Activated CD4-positive, alpha-beta memory T cell treated with anti-CD3 and anti-CD28 coated beads for 36 hours (primary cell): ENCODE results near the gene CMC2. TPM values are rescaled to one million over a fixed set of nuclear protein-coding genes. Genes with fewer than 3 reads are reported as not detected.

Experiments used
- CTCF ChIA-PET: fragments of 350-600 bp; sonication (Branson Sonifier 250); formaldehyde crosslinking; loops from one replicate; lab custom pipeline; 2021; ENCODE audit warnings: antibody characterized with exemption, inconsistent platforms; lab: Charles Lee
- POLR2A ChIA-PET: fragments of 350-600 bp; sonication (Branson Sonifier 250); formaldehyde crosslinking; loops from one replicate; lab custom pipeline; 2021; ENCODE audit warnings: antibody characterized with exemption; lab: Charles Lee
- DNase-seq: peaks from one replicate; pipeline ENCODE4 v3.0.0-alpha.2; 2020
- H3K27ac Mint-ChIP-seq: one replicate; pipeline ENCODE4 v1.8.0; 2021; ENCODE audit warnings: mixed read lengths
- H3K27me3 Mint-ChIP-seq: one replicate; pipeline ENCODE4 v1.8.0; 2021; ENCODE audit warnings: mixed read lengths
- H3K36me3 Mint-ChIP-seq: one replicate; pipeline ENCODE4 v1.8.0; 2021; ENCODE audit warnings: mixed read lengths
- H3K4me1 Mint-ChIP-seq: one replicate; pipeline ENCODE4 v1.8.0; 2021; ENCODE audit warnings: low read depth, mixed read lengths
- H3K4me3 Mint-ChIP-seq: one replicate; pipeline ENCODE4 v1.8.0; 2021; ENCODE audit warnings: mild to moderate bottlenecking, mixed read lengths
- H3K9me3 Mint-ChIP-seq: one replicate; pipeline ENCODE4 v1.8.0; 2021; ENCODE audit warnings: mixed read lengths
- intact Hi-C: fragments of 100-400 bp; cut with micrococcal nuclease; formaldehyde crosslinking; loops from one replicate; pipeline ENCODE4 v1.15.1; 2023
- total RNA-seq, 2 experiments: library from RNA; stranded (reverse); gene quantifications; one replicate each; pipeline ENCODE4 v1.2.3, GENCODE V29; 2021

CMC2 gene
- total RNA-seq, 2 experiments from 2014 or later, result 147 to 148 TPM

- peaks cover 22% of the 10 kb centered on the region for H3K4me1 Mint-ChIP-seq
- H3K36me3 Mint-ChIP-seq, result no peaks in the 10 kb centered on the region
- H3K27me3 Mint-ChIP-seq, result peaks cover 13% of the 10 kb centered on the region
- no peaks in the 10 kb centered on the region for H3K9me3 Mint-ChIP-seq
- no peak for DNase-seq
- H3K27ac Mint-ChIP-seq, result no peak overlapping the region
- ChIA-PET CTCF (no interaction called here), POLR2A (no interaction called here)
- no peak overlapping the region for H3K4me3 Mint-ChIP-seq
- intact Hi-C loops, result loop anchor here (5.0 kb wide), 2 partner anchors 364 to 419 kb away; no protein-coding TSS in a partner anchor
Observed at GRCh38 chr16:80946481-80946880, 60.2 kb downstream of the CMC2 start.

DNA sequence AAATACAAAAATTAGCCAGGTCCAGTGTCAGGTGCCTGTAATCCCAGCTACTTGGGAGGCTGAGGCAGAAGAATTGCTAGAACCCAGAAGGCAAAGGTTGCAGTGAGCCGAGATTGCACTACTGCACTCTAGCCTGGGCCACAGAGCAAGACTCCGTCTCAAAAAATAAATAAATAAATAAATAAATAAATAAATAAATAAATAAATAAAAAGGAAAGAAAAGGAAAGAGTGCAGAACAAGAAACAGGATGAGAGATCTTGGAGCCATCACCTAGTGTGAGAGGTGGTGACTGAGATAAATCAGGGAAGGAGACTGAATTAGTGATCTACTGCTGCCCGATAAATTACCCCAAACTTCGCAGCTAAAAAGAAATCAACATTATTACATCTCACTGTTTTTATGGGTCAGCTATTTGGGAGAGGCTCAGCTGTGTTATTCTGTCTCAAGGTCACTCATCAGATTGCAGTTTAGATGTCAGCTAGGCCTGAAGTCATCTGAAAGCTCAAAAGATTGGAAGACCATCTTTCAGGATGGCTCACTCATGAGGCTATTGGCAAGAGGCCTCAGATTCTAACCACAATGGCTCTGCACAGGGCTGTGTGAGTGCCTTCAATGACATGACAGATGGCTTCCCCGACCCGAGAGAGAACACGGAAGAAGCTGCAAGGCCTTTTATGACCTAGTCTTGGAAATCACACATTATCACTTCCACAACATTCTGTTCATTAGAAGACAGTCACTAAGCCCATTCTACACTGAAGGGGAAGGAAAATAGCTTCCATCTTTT is 66.4 kb downstream of the CMC2 start:
- ChIA-PET CTCF (interaction anchor here (1.0 kb wide), 2 partner anchors 9 to 16 kb away, joined by 4 to 6 read pairs; no protein-coding TSS in a partner anchor), POLR2A (no interaction called here)
- H3K4me1 Mint-ChIP-seq, result no peaks in the 10 kb centered on the region
- H3K36me3 Mint-ChIP-seq, result no peaks in the 10 kb centered on the region
- no peak overlapping the region for H3K27ac Mint-ChIP-seq
- no peak for DNase-seq
- intact Hi-C loops, result no loop called here
- peaks cover 6% of the 10 kb centered on the region for H3K27me3 Mint-ChIP-seq
- H3K9me3 Mint-ChIP-seq, result no peaks in the 10 kb centered on the region
- H3K4me3 Mint-ChIP-seq, result no peak overlapping the region

GRCh38 chr16:80938879-80939260 is 67.8 kb downstream of the CMC2 start:
- Mint-ChIP-seq H3K27me3 (peaks cover 18% of the 10 kb centered on the region), H3K36me3 (no peaks in the 10 kb centered on the region), H3K27ac (no peak overlapping the region), H3K4me3 (no peak overlapping the region), H3K9me3 (no peaks in the 10 kb centered on the region), H3K4me1 (no peaks in the 10 kb centered on the region)
- POLR2A ChIA-PET, result no interaction called here
- intact Hi-C loops, result no loop called here
- no peak for DNase-seq
- CTCF ChIA-PET, result no interaction called here

DNA sequence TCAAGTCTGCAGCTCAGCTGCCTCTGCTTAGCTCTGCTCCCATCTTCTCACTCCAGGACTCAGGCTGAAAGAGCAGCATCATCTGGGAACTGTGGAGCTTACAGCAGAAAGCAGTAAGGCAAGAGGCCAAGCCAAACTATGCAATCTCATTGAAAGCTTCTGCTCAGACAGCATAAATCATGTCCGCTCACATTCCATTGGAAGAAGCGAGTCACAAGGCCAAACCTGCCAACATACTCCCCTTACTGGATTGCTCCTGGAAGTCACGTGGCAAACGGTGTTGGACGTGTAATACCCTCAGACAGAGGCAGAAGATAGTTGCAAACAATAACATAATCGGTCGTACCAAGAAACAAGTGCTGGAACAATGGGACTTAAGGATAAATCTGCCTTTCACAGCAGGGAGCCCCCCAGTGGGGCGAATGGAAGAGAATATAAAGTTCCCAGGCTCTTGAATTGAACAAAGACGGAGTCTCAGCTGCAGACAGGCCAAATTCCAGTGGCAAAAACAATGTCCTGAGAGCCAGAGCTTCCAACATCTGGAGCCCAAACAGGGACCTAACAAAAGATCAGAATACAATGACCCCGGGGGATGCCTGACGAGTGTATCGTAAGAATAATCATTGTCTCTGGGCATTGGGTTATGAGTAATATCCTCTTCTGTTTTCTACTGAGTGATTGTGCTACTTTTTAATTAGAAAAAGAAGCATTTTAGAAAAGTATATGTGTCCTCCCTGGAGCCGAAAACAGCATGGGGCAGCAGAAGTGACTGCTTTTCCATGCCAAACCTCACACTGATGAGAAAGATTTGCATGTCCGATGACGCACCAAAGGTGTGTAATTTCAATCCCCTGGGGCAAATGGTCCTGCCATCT is 68.4 kb downstream of the CMC2 start:
- no peaks in the 10 kb centered on the region for H3K36me3 Mint-ChIP-seq
- no peak for DNase-seq
- peaks cover 25% of the 10 kb centered on the region for H3K27me3 Mint-ChIP-seq
- H3K27ac Mint-ChIP-seq, result no peak overlapping the region
- H3K4me3 Mint-ChIP-seq, result no peak overlapping the region
- no peaks in the 10 kb centered on the region for H3K9me3 Mint-ChIP-seq
- ChIA-PET CTCF (interaction anchor here (0.7 kb wide), 1 partner anchor 42 kb away, joined by 3 read pairs; no protein-coding TSS in a partner anchor), POLR2A (no interaction called here)
- no peaks in the 10 kb centered on the region for H3K4me1 Mint-ChIP-seq
- intact Hi-C loops, result no loop called here

DNA sequence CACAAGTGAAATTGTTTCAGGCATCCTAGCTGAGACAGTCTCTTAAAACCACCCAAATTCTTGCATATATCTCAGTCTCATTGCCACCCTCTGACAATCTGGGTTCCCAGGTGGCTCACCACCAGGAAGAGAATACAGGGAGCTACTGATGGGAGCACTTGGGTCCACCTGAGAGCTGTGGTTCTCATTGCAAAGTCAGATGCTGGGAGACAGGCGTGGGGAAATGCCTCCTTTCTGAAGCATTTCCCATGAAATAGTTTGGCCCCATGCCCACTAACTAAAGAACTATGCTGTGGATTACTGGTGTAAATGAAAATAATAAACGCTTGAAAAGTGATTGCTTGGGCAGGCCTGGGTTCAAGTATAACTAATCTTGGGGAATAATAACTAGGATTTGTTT is 70.3 kb downstream of the CMC2 start:
- Mint-ChIP-seq H3K27ac (no peak overlapping the region), H3K9me3 (no peaks in the 10 kb centered on the region), H3K36me3 (no peaks in the 10 kb centered on the region), H3K27me3 (peaks cover 35% of the 10 kb centered on the region), H3K4me3 (no peak overlapping the region), H3K4me1 (peaks cover 4% of the 10 kb centered on the region)
- CTCF ChIA-PET, result no interaction called here
- DNase-seq, result no peak
- intact Hi-C loops, result no loop called here
- POLR2A ChIA-PET, result no interaction called here

DNA sequence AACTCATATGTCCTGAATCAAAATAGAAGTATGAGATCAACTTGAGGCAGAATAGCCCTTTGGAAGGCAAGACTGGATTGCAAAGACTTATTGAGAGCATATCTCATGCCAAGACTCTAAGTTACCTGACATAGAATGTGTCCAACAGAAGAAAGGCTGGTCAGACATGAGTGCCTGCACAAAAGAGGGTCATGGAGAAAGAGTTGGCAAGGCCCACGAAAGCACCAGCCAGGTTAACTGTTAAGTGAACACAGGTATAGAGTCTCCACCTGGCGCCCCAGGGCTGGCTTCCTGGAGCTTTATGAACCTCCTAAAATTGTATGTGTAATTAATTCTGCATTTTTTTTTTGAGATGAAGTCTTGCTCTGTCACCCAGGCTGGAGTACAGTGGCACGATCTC is 71.0 kb downstream of the CMC2 start:
- H3K27ac Mint-ChIP-seq, result no peak overlapping the region
- POLR2A ChIA-PET, result no interaction called here
- H3K27me3 Mint-ChIP-seq, result peaks cover 40% of the 10 kb centered on the region
- CTCF ChIA-PET, result no interaction called here
- intact Hi-C loops, result no loop called here
- no peaks in the 10 kb centered on the region for H3K9me3 Mint-ChIP-seq
- no peaks in the 10 kb centered on the region for H3K36me3 Mint-ChIP-seq
- H3K4me3 Mint-ChIP-seq, result no peak overlapping the region
- peaks cover 4% of the 10 kb centered on the region for H3K4me1 Mint-ChIP-seq
- no peak for DNase-seq

GRCh38 chr16:80932708-80933095 is 74.0 kb downstream of the CMC2 start:
- peaks cover 10% of the 10 kb centered on the region for H3K9me3 Mint-ChIP-seq
- intact Hi-C loops, result no loop called here
- H3K27ac Mint-ChIP-seq, result no peak overlapping the region
- POLR2A ChIA-PET, result no interaction called here
- H3K4me3 Mint-ChIP-seq, result peak overlapping the region; percentile 42
- CTCF ChIA-PET, result interaction anchor here (2.2 to 2.3 kb wide), 2 partner anchors 8 to 16 kb away, joined by 6 to 10 read pairs; no protein-coding TSS in a partner anchor
- peaks cover 4% of the 10 kb centered on the region for H3K4me1 Mint-ChIP-seq
- peaks cover 47% of the 10 kb centered on the region for H3K27me3 Mint-ChIP-seq
- no peak for DNase-seq
- H3K36me3 Mint-ChIP-seq, result no peaks in the 10 kb centered on the region

DNA sequence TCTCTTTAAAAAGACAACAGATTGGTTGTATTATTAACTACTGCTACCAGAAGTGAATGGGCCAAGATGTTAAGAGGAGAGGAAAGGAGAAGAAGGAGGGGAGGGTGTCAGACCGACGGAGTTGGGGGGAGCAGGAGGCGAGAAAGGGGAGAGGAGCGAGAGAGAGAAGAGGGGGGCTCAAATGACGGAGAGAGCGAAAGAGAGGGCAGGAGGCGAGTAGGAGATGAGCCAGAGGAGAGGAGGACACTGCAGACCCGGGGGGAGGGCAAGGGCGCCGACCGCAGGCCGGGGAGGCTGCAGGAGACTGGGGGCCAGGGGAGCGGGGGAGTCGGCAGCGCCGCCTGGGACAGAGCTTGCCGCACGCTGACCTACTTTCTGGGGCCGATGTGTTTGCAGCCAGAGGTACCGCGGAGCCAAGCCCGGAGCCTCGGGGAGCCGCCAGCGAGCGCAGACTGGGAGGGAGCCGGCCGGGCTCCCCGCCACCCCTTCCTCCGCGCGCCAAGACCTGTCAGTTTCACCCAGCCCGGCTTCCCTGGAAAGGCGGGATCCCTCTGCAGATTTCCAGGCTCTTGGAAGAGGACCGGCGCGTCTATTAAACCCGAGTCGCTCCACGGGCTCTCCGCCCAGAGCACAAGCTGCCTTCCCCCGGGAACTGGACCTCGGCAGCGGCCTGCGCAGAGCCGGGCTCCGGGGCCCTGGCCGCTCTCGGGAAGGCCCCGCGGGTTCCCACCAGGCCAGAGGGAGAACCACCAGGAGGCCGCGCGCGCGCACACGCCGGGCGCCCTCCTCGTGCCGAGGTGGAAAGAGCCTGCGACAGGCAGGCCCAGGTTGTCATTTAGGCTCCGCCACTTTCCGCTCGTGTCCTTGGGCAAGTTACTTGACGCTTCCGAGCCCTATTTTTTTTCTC is 74.6 kb downstream of the CMC2 start:
- DNase-seq, result peak; percentile 25
- H3K9me3 Mint-ChIP-seq, result peaks cover 10% of the 10 kb centered on the region
- H3K36me3 Mint-ChIP-seq, result no peaks in the 10 kb centered on the region
- ChIA-PET CTCF (interaction anchor here (0.6 to 2.3 kb wide), 2 partner anchors 16 to 456 kb away, joined by 3 to 6 read pairs; no protein-coding TSS in a partner anchor), POLR2A (no interaction called here)
- H3K4me1 Mint-ChIP-seq, result peaks cover 4% of the 10 kb centered on the region
- H3K27ac Mint-ChIP-seq, result no peak overlapping the region
- intact Hi-C loops, result no loop called here
- H3K27me3 Mint-ChIP-seq, result peaks cover 50% of the 10 kb centered on the region
- H3K4me3 Mint-ChIP-seq, result peak overlapping the region; percentile 42

DNA sequence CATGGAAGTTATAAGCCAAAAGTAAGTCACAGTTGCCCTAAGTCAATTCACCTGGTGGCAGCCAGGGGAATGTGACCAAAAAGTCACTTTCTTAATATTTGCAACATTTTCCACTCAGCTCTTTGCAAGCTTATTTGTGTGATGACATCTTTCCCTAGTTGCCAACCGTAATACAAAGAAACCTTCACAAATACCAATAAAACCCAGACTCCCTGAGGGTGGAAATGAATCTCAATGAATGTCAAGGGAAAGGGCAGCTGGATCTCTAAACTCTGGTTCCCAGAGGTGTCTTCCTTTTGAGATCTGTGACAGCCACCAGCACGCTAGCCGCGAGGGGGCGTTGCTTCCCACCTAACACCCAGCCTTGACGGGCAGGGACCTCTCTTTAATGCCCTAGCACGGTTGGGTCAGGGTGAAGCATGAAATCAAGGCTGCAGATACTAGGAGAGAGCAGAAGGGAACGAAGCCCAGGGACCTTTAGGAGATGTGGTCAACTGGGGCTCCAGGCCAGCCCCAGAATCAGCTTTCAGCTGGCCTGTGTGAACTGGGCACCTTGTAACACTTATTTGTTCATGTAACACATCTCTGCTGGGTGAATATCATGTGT is 82.2 kb downstream of the CMC2 start:
- no peak overlapping the region for H3K4me3 Mint-ChIP-seq
- H3K27ac Mint-ChIP-seq, result no peak overlapping the region
- DNase-seq, result peak; percentile 75
- H3K36me3 Mint-ChIP-seq, result no peaks in the 10 kb centered on the region
- ChIA-PET POLR2A (interaction anchor here (0.6 kb wide), 1 partner anchor 238 kb away, joined by 4 read pairs; no protein-coding TSS in a partner anchor), CTCF (interaction anchor here (0.6 to 2.7 kb wide), 19 partner anchors 9 to 426 kb away, joined by 3 to 16 read pairs (median 4); partner anchors contain the start of gene ATMIN)
- H3K9me3 Mint-ChIP-seq, result peaks cover 10% of the 10 kb centered on the region
- intact Hi-C loops, result loop anchor here (1.0 to 5.0 kb wide), 2 partner anchors 25 to 813 kb away; no protein-coding TSS in a partner anchor
- no peaks in the 10 kb centered on the region for H3K4me1 Mint-ChIP-seq
- peaks cover 9% of the 10 kb centered on the region for H3K27me3 Mint-ChIP-seq

DNA sequence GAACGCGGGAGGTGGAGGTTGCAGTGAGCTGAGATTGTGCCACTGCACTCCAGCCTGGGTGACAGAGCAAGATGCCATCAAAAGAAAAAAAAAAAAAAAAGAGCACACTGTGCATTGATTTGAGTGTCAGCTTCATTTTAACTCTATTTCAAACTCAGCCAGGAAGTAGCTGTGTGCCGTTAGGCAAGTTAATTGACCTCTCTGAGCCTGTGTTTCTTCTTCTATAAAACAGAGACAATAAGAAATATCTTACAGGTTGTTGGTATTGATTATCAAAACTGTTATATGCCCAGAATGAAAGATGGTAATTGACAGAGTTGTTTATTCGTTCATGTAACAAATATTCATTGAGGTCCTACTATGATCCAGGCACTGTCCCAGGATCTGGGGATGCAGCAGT is 83.3 kb downstream of the CMC2 start:
- intact Hi-C loops, result loop anchor here (5.0 kb wide), 1 partner anchor 814 kb away; no protein-coding TSS in a partner anchor
- Mint-ChIP-seq H3K9me3 (peaks cover 4% of the 10 kb centered on the region), H3K4me1 (no peaks in the 10 kb centered on the region), H3K36me3 (no peaks in the 10 kb centered on the region), H3K27me3 (peaks cover 5% of the 10 kb centered on the region), H3K4me3 (no peak overlapping the region), H3K27ac (no peak overlapping the region)
- no peak for DNase-seq
- ChIA-PET CTCF (interaction anchor here (1.3 to 2.7 kb wide), 6 partner anchors 8 to 396 kb away, joined by 3 to 16 read pairs (median 8); partner anchors contain the start of gene ATMIN), POLR2A (no interaction called here)
